Measurements from ENCODE around the gene MRPL12. TPM values are rescaled to one million over a fixed set of nuclear protein-coding genes. Genes with fewer than 3 reads are reported as not detected.

The MRPL12 gene
- polyA plus RNA-seq, 3 donors = 81.3 to 134 (median 118) TPM

- H3K27ac ChIP-seq (ENCODE audit: low read depth, low read length) = no peak overlapping the region
These were observed 26.3 kb upstream of the MRPL12 start for GRCh38 chr17:81676906-81677305.

DNA sequence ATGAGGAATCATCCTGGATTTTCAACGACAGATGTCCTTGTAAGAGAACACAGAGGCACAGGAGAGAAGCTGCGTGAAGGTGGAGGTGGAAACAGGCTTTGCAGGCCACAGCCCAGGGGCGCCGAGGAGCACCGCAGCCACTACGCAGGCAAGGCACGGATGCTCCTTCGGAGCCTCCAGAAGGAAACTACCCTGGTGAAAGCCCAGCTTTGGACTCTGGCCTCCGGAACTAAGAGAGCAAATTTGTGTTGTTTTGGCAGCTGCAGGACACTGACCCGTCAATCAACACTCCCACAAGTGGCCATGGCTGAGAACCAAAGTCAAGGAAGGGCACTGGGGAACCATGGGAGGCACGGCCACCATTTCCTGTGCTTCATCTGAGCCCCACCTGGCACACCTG, 23.0 kb upstream of the MRPL12 start:
- whole genome bisulfite sequencing, 3 donors = 81 to 86% (median 84%) methylated on average over 11 of the region's 11 CpGs
- H3K27ac ChIP-seq (ENCODE audit: low read depth, low read length) = no peak overlapping the region

More at GRCh38 chr17:81676906-81677305, 26.3 kb upstream of the MRPL12 start:
- 80 to 93% (median 92%) methylated on average over 17 of the region's 17 CpGs for WGBS, 3 donors

GRCh38 chr17:81681672-81682071, 21.5 kb upstream of the MRPL12 start:
- 57 to 80% (median 79%) methylated on average over 17 of the region's 17 CpGs for WGBS, 3 donors
- no peak overlapping the region for H3K27ac ChIP-seq (ENCODE audit: low read depth, low read length)

DNA sequence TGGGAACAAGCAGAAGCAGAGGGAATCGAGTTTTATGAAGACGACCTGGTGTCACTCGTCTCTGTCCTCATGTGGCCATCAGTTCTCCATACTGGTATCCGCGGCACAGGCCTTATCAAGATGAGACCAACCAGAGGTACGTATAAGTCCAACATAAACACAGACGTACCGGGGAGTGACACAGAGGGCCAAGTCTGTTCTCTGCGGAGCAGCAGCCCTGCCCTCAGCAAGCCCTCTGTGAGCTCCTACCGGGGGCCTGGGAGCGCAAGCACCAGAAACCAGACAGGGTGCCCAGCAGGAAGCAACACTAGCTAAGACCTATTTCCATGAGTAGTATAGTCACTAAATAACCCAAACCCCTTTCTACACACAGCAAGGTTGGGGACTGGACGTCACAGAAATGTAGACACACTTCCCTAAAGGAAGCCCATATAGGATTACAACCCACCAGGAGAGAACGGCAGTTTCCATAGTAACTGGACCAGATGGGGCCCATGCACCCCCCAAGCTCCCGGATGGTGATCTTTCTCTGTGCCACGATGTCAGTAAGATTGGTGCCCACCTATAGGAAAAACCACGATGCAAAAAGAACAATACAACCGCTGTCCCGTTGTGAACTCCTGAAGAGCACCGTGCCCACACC, 20.5 kb upstream of the MRPL12 start:
- H3K27ac ChIP-seq (ENCODE audit: low read depth, low read length) = no peak overlapping the region
- WGBS, 3 donors = 32 to 41% (median 35%) methylated on average over 19 of the region's 19 CpGs

GRCh38 chr17:81683208-81683583, 20.0 kb upstream of the MRPL12 start:
- no peak overlapping the region for H3K27ac ChIP-seq (ENCODE audit: low read depth, low read length)
- 0 to 1% (median 0%) methylated on average over 29 to 37 of the region's 37 CpGs for WGBS, 3 donors

- H3K27ac ChIP-seq (ENCODE audit: low read depth, low read length) = no peak within 1 kb of the TSS
- WGBS, 3 donors = 0 to 1% (median 0%) methylated on average over 100 to 112 of the region's 112 CpGs
These were observed 19.4 kb upstream of the MRPL12 start, which contains the start of the genes ARL16 and HGS for GRCh38 chr17:81683584-81684441. TSS of gene ARL16 (minus strand) at chr17:81683797. CDS start at chr17:81683753, 44 bp downstream. TSS of gene HGS (plus strand) at chr17:81684011. CDS start at chr17:81684067, 56 bp downstream.

DNA sequence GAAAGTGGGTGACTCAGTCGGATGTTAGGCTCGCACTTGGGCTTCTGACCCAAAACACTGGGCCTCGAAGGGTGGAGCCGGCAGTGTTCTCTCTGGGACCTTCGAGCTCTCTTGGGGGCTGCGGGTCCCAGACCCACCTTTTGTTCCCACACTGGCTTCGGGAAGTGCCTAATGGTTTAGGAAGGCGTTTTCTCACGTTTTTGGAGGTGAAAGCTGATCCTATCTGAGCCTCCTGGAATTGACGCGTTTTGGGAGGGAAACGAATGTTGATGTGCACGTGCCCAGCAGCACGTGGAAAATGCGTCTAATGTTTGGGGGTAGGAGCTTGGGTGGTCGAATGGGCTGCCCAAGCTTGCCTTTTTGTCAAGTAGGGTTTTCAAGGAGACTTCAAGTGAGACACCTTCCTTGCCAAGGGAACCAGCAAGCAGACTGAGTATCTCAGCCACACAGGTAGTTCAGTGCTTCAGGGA, 18.7 kb upstream of the MRPL12 start:
- no peak overlapping the region for H3K27ac ChIP-seq (ENCODE audit: low read depth, low read length)
- whole genome bisulfite sequencing, 3 donors = 1 to 4% (median 3%) methylated on average over 16 of the region's 16 CpGs

DNA sequence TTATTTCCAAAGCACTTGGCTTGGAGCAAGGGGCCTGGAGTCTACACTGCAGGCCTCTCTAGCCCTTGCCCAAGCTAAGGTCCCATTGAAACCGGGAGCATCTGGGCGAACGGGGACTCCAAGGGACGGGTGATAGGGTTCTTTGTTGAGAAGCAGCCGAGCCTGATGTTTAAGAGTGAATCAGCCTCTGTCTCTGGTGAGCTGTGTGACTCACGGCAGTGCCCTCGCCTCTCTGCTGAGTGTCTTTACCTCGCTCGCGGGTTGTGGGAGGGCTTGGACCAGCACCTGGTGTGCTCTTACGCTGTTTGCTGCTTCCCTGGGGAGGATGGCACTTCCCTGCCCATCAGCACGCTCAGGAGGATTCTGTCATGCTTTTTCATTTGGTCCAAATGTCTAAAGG, 18.1 kb upstream of the MRPL12 start:
- 67 to 75% (median 73%) methylated on average over 12 of the region's 12 CpGs for WGBS, 3 donors
- H3K27ac ChIP-seq (ENCODE audit: low read depth, low read length) = no peak overlapping the region

DNA sequence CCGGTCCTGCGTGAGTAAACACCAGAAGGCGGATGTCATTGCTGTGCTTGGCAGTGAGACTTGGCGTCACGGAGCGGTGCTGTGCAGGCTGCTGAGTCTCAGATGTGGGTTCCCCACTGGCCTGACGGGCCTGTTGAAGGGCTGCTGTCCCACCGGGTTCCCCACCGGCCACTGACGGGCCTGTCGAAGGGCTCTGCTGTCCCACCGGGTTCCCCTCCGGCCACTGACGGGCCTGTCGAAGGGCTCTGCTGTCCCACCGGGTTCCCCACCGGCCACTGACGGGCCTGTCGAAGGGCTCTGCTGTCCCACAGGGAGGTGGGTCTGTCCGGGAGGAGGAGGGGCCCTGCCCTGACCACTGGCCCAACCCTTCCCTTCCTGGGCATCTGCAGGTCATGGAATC, 16.6 kb upstream of the MRPL12 start:
- whole genome bisulfite sequencing, 3 donors = 91 to 93% (median 92%) methylated on average over 19 to 20 of the region's 20 CpGs
- no peak overlapping the region for H3K27ac ChIP-seq (ENCODE audit: low read depth, low read length)

GRCh38 chr17:81687770-81688541, 15.2 kb upstream of the MRPL12 start:
- WGBS, 3 donors = 93 to 97% (median 93%) methylated on average over 34 to 41 of the region's 41 CpGs
- H3K27ac ChIP-seq (ENCODE audit: low read depth, low read length) = no peak overlapping the region

DNA sequence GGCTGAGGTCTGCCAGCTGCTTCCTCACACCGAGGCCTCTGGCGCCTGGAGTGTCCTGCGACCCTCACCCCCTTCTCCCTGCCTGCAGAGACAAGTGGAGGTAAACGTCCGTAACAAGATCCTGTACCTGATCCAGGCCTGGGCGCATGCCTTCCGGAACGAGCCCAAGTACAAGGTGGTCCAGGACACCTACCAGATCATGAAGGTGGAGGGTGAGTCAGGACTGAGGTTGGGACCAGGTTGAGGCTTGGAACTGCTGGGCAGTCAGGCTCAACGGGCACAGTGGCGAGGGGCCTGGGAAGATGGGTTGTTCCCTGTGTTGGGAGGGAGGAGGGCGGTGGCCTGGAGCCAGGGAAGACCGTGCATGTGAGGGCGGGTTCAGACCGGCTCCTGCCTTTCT, 14.6 kb upstream of the MRPL12 start:
- no peak overlapping the region for H3K27ac ChIP-seq (ENCODE audit: low read depth, low read length)
- 86 to 90% (median 88%) methylated on average over 14 of the region's 14 CpGs for WGBS, 3 donors

- WGBS, 3 donors = 91 to 94% (median 93%) methylated on average over 17 to 18 of the region's 18 CpGs
These were observed 13.1 kb upstream of the MRPL12 start for GRCh38 chr17:81690066-81690465.

DNA sequence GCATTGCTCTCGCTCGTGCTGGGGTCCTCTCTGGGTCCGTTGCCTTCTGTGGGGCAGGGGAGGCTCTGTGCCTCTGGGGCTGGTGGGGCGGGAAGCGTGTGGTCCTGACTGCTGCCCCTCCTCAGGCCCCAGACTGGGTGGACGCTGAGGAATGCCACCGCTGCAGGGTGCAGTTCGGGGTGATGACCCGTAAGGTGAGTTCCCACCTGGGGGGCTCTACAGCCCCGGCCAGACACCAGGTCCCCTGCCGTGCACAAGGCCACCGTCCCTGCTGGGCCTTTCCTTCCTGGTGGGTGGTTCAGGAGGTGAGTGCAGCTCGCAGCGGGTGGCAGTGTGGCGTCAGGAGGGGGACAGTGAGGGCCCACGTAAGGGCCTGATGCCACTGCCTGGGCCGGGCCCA, 12.6 kb upstream of the MRPL12 start:
- WGBS, 3 donors = 87 to 92% (median 88%) methylated on average over 13 to 17 of the region's 17 CpGs
- no peak overlapping the region for H3K27ac ChIP-seq (ENCODE audit: low read depth, low read length)

More at GRCh38 chr17:81690066-81690465, 13.1 kb upstream of the MRPL12 start:
- no peak overlapping the region for H3K27ac ChIP-seq (ENCODE audit: low read depth, low read length)

DNA sequence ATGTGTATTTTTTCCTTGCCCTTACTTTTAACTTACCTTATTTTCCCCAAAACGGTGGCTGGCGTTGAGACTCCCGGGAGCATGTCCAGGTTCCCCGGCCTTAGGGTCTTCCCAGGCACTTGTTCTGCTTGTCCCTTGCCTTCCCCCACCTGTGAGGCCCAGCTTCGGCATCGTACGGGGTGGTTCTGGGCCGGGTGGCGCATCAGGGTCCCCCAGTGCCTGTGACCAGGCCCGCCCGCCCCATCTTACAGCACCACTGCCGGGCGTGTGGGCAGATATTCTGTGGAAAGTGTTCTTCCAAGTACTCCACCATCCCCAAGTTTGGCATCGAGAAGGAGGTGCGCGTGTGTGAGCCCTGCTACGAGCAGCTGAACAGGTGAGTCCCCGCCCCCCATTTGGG, 12.0 kb upstream of the MRPL12 start:
- WGBS, 3 donors = 91 to 94% (median 93%) methylated on average over 18 of the region's 18 CpGs
- no peak overlapping the region for H3K27ac ChIP-seq (ENCODE audit: low read depth, low read length)

- 95 to 97% (median 97%) methylated on average over 20 of the region's 20 CpGs for WGBS, 3 donors
- no peak overlapping the region for H3K27ac ChIP-seq (ENCODE audit: low read depth, low read length)
These were observed 11.6 kb upstream of the MRPL12 start for GRCh38 chr17:81691608-81692007.

GRCh38 chr17:81693509-81694210, 9.5 kb upstream of the MRPL12 start:
- no peak overlapping the region for H3K27ac ChIP-seq (ENCODE audit: low read depth, low read length)
- 89 to 91% (median 90%) methylated on average over 20 to 35 of the region's 35 CpGs for WGBS, 3 donors

DNA sequence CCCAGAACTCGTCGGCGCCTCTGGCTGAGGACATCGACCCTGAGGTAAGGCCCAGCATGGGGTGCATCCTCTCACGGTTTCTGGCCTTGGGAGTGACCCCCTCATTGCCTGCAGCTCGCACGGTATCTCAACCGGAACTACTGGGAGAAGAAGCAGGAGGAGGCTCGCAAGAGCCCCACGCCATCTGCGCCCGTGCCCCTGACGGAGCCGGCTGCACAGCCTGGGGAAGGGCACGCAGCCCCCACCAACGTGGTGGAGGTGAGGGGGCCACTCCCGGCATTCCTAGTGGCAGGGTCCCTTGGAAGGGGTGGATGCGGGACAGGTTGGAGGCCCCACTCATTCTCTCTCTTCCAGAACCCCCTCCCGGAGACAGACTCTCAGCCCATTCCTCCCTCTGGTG, 8.4 kb upstream of the MRPL12 start:
- WGBS, 3 donors = 94 to 96% (median 94%) methylated on average over 18 to 19 of the region's 19 CpGs
- H3K27ac ChIP-seq (ENCODE audit: low read depth, low read length) = no peak overlapping the region

DNA sequence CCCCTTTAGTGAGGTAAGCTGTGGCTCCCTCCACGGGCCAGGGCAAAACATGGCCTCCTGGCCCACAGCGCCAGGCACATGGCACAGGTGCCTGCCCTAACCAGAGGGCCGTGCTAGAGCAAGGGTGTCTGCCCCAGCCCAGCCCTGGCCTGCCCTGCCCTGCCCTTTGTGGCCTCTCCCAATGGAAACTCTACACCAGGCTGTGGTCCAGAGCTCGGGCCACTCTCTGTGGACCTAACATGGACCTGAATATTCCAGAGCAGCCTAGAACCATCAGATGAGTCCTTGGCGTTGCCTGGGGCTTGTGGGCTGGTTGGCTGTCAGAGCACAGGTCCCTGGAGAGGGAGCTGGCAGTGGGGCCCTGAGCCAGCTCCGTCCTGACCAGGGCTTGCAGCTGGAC, 8.0 kb upstream of the MRPL12 start:
- 81 to 87% (median 87%) methylated on average over 6 of the region's 6 CpGs for WGBS, 3 donors
- H3K27ac ChIP-seq (ENCODE audit: low read depth, low read length) = no peak overlapping the region

Data from adipose tissue (tissue), 3 donors.